ENCODE data around the gene ITPKC.
A peak's percentile ranks its signal among the peaks of the same experiment; 100 is the strongest.

ITPKC gene

DNA sequence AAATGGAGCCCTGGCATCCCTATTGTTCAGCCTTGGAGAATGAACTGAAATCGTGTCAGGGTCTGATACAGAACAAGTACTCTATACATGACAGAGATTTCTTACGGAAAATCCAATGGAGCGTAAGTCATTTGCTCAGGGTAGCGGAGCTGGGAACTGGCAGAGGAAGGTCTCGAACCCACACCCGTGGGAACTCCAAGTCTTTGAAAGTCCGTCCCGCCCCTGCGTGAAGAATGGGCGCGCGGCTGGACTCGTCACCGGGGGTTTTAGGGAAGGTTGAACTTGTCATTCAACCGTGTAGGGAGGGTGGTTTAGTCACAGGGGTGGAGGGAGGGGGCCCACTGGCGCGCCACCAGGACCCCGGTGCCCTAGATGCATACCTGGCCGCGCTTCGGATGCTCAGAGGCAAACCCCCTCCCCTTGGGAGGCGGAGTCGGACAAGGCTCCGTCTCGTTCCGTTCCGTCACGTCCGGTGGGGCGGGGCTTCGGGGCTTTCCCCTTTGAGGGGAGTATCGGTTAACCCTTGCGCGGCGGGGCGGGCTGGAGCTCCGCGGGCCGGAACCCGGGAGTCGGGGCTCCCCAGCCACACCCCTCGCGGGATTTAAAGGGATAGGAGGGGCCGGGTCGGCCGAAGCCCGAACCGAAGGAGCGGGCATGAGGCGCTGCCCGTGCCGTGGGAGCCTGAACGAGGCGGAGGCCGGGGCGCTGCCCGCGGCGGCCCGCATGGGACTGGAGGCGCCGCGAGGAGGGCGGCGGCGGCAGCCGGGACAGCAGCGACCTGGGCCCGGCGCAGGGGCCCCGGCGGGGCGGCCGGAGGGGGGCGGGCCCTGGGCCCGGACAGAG is at the start of gene ITPKC, which contains the start of gene COQ8B:
TSS of gene ITPKC (plus strand) at position 631 of the 843 bp plus-strand sequence. CDS start at position 655, 24 bp downstream.
TSS of gene COQ8B (minus strand) at position 405 of the 843 bp plus-strand sequence. CDS start 2,254 bp downstream, outside the sequence.
- DNase-seq: peak; percentile 100

DNA sequence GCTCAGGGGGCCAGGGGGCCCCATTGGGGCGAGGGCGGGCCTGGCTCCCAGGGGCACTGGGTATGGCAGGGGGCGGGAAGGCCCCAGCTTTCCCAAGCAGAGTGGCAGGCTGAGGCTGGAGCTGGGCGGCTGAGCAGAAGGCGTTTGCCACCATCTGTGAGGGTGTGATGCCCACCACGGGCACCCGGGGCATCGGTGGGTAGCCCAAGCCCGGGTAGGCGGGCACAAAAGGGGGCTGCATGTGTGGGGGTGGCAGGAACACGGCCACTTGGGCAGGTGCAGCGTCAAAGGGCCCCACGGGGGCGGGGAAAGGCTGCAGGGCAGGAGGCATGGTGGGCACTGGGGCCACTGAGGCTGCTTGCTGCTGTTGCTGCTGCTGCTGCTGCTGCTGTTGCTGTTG is 49.3 kb upstream of the ITPKC start:
- no peak for DNase-seq

DNA sequence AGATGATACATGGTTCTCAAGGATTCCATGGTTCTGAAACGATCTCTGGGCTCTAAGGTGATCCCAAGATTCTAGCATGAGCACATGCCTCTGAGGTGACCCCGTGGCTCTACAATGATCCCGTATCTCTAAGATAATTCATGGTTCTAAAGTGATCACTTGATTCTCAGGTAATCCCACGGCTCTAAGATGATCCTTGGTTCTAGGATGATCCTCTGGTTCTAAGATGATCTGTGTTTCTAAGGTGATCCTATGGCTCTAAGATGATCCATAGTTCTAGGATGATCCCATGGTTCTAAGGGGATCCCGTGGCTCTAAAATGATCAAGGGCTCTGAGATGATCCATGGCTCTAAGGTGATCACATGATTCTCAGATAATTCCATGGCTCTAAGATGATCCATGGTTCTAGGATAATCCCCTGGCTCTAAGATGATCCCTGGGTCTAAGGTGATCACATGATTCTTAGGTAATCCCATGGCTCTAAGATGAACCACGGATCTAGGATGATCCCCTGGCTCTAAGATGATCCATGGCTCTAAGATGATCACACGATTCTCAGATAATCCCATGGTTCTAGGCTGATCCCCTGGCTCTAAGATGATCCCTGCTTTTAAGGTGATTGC is 47.8 kb upstream of the ITPKC start:
- no peak for DNase-seq

DNA sequence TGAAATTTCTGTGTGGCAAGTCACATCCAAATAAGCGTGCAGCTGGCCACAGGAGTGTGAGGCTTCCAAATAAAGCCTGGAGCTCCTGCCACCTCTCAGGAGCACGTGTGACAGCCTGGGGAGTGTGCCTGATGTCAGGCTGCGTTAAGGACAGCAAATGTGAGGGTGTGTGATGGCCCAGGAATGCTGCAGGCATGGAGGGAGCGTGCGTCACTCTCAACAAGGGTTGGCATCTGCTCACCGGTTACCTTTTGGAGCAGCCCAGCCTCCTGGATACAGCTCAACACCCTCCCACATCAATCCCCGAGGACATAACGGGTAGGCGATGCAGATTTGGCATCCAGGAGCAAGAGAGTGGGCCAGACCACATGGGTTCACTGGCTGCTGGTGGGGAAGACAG is 45.5 kb upstream of the ITPKC start:
- no peak for DNase-seq

DNA sequence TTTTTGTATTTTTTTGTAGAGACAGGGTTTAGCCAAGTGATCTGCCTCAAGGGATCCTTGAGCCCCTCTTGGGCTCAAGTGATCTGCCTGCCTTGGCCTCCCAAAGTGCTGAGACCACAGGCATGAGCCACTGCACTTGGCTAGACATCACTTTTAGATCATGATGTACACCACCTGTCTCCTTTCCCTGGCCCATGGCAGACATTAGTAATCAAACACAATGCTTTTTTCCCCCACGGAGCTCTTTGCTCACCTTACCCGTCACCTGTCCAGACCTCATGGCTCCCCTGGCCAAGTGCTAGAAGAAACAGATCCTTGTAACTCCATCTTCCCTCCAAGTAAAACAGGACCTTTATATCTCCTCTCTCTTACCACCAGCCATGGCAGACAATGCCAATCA is 44.9 kb upstream of the ITPKC start:
- DNase-seq: no peak

DNA sequence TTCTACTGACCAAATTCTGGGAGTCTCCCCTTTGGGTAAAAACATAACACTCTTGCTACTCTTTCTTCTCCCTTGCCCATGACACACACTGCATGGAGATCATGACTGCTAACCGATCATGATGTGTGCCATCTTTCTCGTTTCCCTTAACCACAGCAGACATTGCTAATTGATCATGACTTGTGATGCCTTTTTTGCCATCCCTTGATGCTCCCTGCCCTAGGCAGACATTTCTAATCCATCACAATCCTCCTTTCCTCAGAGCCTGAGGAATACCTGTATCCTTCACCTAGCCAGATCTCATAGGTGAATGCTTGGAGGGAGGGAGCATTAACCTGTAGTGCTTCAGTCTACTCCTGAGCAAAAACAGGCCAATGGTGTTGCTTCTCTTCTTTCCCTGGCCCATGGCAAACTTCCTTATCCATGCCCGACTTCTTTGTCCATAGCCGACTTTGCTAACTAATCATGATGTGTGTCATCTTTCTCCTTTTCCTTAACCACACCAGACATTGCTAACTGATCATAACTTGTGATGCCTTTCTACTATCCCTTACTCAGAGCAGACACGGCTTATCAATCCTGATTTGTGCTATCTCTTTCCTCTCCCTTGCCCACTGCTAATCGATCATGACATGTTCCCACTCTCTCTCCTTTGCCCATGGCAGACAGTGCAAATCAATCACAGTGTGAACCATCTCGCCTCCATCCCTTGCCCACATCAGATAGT is 44.2 kb upstream of the ITPKC start:
- DNase-seq: no peak

DNA sequence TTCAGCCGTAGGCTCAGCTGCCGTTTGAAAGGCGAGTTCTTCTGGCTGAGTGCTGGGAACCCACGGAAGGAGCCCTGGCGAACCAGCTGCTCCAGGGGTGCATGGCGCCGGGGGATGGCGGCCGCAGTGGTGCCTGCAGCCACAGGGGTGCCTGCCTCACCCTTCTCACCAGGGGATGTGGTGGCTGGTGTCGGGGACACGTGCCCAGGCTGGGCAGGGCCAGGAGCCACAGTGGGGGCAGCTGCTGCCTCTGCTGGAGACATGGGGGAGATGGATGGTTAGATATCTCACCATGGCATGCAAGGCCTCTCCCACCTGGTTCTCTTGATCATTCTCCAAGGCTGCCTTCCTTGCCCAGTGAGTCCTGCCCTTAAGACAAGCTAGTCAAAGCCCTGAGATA is 43.5 kb upstream of the ITPKC start:
- DNase-seq: no peak

DNA sequence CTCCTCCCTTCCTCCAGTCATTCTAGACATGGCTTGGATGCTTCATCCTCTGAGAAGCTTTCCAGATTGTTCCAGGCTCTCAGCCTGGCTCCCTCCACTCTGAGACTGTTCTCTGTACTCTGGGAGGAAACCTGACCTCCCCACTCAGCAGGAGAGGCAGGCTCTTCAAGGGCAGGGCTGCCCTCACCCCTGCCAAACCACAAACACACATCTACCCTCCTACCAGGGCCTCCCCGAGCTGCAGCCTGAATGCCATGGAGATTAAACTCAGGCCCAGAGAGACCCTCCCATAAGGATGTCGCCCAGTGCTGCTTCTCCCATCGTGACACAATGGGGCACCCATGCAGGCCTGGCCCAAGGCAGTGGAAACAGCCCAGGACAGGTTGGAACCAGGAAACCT is 42.6 kb upstream of the ITPKC start:
- DNase-seq: no peak

DNA sequence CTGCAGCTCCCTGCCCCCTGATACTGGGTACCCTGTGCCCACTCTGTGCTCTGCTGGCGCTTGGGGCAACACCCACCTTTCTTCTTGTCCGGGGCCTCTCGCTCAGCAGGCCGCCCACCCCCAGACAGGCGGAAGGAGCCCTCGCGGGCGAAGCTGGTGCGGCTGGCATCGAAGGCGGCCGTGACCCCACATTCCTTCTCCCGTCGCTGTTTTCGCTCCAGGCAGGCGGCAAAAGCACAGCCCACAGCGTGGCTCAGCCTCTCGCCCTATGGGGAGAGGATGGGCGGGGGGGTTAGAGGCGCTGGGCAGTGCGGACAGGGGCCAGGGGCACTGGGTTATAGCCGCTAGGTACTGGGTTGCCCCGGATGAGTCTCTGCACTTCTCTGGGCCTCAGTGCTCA is 39.8 kb upstream of the ITPKC start:
- DNase-seq: no peak

DNA sequence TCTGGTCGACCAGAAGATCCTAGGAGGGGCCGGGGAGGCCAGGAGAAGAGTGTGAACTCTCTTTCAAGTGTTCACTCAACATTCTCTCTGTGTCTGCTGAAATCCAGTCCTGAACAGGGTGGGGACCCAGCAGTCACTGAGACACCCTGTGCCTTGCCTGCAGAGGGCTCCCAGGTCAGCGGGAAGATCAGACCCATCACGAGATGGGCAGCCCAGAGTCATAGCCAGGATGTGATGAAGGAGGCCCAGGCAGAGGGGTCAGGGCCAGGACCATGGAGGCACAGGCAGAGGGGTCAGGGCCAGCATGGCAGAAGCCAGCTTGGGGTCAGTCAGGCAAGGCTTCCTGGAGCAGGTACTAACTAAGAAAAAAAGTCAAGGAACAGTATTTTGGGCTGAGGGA is 35.9 kb upstream of the ITPKC start:
- DNase-seq: no peak

DNA sequence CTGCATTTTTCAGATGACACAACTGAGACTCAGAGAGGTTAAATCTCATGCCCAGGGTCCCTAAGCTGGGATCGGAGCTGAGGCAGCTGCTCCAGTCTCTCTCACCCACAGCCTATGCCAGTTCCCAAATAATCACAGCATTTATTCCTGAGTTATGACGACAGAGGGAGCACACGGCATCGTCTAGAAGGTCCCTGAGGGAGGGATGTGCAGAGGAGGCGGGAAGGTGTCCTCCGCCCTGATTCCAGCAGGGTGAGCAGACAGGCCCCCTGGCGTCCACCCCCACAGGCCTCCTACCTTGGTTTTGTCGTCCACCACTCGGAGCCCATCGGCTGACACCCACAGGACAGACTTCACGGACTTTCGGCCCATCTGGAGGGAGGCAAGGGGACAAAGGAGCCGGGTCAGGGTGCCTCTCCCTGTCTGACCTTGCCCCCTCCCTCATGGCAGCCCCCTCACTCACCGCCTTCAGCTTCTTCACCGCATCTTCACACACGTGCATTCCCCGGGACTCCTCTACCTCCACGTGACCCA is 34.4 kb upstream of the ITPKC start:
- DNase-seq: no peak

DNA sequence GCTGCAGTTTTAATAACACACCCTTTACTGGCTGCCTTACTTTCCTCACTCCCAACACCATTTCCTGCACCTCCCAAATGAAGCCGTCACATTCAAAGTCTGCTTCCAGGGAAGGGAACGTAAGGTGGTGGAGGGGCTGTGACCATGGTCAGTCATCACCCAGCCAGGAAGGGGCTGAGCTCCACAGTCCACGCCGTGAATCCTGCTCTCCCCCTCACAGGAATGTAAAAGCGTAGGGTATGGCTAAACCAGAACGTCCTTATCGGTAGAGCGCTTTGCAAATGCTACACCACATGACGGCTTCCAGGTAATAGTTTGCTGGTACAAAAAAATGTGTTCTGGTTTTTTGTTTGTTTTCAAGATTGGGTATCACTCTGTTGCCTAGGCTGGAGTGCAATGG is 33.5 kb upstream of the ITPKC start:
- no peak for DNase-seq

DNA sequence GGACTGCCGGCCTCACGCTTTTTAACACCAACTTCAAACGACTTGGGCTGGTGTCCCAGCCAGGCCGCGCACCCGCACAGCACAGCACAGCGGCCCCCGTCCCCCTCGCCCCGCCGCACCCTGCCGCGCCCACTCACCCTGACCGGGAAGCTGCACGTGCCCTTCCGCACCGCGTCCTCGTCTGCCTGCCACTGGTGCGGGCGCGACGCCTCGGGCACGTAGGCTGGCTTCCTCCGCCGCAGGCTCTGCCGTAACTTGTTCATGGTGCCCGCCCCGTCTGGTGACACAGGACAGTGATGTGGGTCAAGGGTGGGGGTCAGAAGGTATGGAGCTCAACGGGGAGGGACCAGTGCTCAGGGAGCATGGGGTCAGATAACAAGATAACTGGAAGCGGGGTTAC is 32.6 kb upstream of the ITPKC start:
- no peak for DNase-seq

DNA sequence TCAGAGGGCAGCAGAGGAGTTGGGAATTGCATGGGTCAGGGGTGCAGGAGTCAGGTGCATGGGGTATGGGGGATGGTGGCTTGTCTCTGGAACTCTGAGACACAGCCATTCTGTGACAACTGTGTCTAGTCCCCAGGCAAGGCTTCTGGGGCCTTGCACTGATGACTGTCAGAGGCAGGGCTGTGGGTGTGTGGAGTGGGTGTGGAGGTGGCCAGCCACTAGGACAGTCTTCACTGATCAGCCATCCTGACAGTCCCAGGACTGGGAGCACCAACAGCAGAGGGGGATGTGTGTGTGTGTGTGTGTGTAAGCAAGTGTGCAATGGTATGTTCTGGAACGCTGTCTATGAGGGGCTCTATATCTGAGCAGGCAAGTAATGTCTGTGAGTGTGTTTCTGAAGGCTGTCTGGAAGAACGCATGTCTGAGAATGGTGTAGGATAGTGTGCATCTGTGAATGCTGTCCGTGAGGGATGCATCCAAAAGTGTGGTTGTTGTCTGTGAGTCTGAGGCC is 31.8 kb upstream of the ITPKC start:
- no peak for DNase-seq

DNA sequence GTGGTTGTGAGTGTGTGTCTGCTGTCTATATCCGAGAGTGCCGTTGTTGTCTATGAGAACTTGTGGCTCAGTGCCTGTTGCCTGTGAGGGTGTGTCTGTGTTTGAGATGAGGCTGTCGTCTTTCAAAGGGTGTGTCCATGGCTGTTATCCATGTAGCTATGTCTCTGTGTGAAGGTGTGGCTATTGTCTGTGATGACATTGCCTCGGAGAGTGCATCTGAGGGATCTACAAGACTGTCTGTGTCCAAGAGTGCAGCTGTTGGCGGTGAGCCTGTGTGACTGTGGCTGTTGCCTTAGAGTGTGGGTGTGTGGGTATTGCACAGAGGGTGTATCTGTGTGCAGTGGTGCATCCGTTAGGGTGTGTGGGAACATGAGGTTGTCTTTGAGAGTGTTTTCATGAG is 31.3 kb upstream of the ITPKC start:
- DNase-seq: no peak

DNA sequence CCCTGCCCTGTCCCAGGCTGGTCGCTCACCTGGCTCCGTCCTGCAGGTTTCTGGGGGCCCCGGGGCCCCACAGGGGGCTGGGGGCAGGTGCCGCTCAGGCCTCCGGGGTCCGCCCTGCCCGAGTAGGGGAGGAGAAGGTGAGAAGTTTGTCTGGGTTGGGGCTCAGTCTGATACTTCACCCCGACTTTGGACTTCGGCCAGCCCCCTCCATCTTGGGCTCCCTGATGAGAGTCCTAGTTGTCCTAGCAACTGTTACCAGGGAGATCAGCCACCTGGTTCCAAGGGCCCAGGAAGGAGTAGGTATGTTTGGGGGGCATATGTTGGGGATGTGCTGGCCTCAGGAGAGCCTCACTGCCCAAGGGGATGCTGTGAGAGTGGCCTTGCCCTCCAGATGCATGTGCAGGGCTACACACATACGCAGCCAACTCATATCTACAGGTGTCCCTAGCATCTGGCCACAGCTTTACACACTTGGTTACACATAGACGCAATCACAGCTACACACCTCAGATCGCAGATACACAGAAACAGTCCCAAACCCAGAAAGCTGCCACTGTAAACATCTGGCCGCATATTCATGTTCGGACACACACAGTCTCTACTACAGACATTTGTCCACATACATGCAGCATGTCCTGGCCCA is 29.9 kb upstream of the ITPKC start:
- DNase-seq: no peak

DNA sequence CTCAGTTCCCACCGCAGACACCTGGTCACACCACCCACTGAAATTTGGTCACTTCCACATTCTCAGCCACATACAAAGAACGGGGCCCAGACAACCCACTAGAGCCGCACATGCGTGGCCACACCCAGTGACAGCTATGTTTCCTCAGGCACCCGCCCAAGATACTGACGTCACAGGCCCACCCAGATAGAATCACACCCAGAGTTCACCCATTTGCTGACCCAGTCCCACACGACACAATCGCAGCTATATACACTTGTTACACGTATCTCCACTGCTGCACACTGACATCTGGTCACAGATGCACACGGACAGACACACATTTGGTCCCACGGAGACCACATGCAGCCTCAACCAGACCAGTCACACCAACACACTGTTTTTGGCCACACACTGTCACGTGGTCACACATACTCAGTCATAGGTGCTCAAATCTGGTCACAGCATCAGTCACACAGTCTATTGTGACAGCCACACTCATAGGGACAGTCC is 29.3 kb upstream of the ITPKC start:
- no peak for DNase-seq

DNA sequence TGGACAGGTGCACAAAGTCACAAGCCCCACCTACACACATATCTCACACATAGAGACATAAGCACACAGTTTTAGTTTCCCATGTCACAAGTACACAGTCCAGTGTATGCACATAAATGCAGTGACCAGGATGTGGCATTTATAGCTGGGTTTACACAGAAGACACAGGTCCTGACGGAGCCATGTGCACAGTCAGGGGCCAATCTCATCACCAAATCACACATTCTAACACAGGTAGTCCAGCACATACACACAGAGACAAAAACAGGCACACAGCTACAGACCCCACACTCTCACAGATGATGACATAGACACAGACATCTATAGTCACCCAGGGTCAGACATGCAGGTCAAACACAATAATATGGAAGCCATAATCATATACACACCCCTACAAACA is 28.6 kb upstream of the ITPKC start:
- no peak for DNase-seq

DNA sequence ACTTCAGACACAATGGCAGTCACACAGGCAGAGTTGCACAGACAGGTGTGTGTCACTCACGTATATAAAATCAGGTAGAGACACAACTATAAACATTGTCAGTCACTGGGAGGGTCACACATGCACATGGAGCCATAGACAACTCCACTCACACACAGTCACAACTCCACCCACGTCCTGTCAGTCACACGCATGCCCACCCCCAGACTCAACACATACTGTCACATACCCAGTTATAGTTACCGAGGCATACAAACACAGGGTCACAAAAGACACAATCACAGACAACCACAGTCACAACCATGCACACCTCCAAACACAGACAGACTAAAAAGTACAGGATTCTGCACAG is 27.9 kb upstream of the ITPKC start:
- no peak for DNase-seq

DNA sequence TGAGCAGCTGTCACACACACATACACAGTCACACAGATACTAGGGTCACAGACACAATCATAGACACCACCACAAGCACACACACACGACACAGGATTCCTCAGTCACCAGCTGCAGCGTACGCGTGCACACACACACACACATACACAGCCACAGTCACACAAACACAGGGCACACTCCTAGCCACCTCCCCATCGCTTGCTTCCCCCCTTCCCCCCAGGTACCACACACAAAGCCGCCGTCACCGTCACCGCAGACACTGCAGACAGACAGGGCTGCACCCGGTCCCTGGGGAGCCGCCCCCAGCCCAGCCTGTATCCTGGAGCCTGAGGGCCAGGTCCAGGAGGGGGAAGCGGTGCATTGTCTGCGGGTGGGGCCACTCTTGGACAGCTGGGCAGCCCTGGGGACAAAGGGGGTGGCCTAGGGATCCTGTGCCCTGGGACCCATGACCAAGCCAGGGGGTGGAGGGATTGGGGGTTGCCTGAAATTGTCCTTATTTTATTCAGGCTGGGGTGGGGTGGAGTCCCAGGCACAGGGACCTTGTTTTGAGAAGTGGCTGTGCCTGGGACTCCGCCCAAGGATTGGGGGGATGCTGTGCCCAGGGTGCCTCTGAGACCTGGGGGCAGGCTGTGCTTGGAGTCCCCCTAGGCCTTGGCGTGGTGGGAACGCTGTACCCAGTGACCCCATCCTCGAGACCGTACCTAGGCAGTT is 27.4 kb upstream of the ITPKC start:
- DNase-seq: no peak

DNA sequence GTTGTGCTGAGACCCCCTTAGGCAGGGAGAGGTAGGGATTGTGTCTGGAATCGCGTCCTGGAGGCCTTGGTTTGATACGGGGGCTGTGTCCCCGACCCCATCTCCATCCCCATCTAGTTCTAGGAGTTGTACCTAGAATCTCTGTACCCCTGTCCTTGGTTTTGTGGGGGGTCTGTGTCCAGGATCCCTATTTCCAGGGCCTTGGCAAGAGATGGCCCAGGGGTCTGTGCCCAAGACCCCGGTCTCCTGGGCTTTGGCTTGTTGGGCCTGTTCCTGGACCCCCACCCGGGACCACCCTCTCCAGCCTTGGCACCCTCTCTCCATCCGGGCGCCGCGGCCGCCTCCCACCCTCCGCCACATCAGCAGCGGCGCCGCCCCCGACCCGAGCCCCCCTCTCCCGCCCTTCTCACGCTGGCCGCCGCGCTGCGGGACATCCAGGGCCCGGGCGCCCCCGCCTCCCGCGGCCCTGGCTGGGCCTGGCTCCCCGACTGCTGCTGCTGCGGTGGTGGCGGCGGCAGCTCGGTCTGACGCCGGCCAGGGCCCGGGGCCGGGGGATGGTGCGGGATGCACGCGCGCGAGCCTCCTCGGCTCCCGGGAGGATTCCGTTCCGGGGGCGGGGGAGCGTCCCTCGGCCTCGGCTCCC is 26.7 kb upstream of the ITPKC start, which contains the start of gene NUMBL:
TSS of gene NUMBL (minus strand) at position 602 of the 643 bp plus-strand sequence. CDS start at position 434, 168 bp downstream.
- no peak for DNase-seq

Data from stimulated activated CD4-positive, alpha-beta T cell treated with anti-CD3 and anti-CD28 coated beads, Interleukin-4, amount 100 ng/mL, for 24 hours (primary cell).